HG02840 (cell line): ENCODE results near the gene SUPT16H.
A peak's percentile ranks its signal among the peaks of the same experiment; 100 is the strongest.
"Not testable (repeated sequence)": the region's sequence is repeated elsewhere in the genome, so short reads cannot be mapped to it uniquely, and the experiment has no call there.

Experiments
- ATAC-seq: cut with Tn5 transposase; IDR thresholded peaks from one replicate; pipeline ENCODE4 v1.9.1; 2021; ENCODE audit warnings: mild to moderate bottlenecking, moderate library complexity, moderate number of reproducible peaks; ENCODE audit not compliant: unreplicated experiment, low FRiP score

Gene SUPT16H

DNA sequence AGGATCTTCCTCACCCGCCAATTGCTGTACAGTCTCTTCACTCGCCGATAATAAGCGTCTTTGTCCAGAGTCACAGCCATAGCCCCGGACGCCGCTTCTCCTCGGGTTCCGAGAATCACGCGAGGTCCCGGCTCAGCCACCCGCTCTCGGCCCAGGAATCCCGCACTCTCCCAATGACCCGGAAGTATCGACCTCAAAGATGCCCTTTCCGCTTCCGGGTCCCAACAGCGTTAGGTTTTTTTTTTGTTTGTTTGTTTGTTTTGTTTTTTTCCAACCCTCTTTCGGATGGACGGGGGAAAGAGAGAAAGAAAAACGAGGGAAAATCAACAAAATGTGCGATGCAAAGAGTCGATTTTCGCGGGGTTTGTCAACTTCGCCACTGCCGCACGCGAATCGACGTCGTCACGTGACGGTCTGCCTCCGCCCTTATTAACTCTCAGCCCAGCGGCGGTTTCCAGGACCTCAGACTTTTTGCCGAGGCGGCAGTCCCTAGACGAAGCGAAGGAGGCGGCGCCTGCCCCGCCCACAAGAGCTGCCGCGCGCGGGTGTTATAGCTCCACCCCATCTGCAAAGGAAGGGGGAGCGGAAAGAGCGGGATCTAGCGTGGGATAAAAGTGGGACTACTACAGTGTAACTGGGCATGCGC is at the start of gene SUPT16H:
Gene SUPT16H (minus strand): TSS at position 172 of the 646 bp plus-strand sequence. CDS start 92 bp downstream, at position 80.
- ATAC-seq, result peak; percentile 90

- no peak for ATAC-seq
Measured at GRCh38 chr14:21431126-21431525, 47.3 kb upstream of the SUPT16H start.

DNA sequence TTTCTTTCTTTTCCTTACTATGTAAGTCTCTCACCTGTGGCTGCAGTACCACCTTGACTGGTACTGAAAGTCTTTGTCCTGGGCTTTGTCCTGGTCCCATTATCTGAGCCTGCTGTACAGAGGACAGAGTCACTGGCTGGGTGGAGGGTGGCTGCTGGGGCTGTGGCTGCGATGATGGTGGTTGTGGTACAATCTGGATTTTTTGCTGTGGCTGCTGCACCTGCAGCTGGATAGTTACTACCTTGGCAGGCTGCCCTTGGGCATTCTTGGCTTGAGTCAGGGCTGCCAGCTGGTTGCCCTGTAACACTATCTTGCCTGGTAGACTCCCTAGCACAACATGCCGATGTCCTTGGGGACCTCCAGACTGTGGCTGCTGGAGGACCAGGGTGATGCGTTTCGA is 45.1 kb upstream of the SUPT16H start:
- ATAC-seq, result no peak

DNA sequence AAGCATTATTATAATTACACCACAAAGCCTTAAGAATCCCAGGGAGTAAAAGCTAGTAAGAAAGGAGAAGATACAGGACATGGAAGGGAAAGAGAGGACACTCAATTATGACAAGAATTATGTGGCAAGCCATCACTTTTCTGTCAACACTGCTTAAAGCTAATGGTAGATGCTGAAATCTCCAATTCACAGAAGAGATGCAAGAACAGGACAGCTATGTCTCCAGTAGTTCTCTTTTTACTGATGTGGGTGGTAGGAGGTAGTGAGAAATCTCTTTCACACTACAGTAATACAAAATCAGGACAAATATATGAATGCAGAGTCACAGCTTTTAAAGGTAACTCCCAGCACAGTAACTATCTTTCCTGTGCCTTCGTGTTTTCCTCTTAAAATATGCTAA is 42.9 kb upstream of the SUPT16H start:
- no peak for ATAC-seq

DNA sequence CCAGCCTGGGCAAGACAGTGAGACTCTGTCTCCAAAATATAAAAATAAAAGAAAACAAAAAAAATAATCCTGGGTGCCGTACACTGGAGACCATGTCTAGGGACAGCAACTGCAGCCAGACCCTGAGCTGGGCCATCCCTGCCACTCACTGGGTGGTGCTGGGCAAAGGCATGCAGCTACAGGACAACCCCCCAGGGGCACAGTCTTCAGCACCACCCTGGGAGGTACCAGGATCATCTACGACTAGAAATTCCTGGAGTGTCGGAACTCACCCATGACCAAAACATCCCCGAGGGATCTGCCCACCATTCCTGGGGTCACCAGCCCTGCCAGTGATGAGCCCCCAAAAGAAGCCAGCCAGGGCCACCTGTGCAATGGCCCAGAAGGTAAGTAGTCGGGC is 35.7 kb upstream of the SUPT16H start:
- no peak for ATAC-seq

DNA sequence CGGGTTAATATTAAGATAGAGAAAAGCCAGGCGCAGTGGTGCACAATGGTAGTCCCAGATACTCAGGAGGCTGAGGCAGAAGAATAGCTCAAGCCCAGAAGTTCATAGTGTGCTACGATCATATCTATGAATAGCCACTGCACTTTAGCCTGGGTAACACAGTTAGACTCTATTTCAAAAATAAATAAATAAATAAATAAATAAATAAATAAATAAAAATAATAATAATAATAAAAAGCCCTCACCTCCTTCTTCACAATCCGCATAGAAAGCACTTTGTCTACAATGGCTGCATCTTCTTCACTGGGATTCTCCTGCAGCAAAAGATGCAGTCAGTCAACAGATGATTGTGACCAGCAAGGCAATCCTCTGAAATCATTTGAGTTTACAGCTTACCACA is 31.5 kb upstream of the SUPT16H start:
- ATAC-seq, result no peak

- ATAC-seq, result no peak
Measured at GRCh38 chr14:21414137-21414631, 30.4 kb upstream of the SUPT16H start.

GRCh38 chr14:21408147-21408546 is 24.3 kb upstream of the SUPT16H start:
- ATAC-seq, result no peak

DNA sequence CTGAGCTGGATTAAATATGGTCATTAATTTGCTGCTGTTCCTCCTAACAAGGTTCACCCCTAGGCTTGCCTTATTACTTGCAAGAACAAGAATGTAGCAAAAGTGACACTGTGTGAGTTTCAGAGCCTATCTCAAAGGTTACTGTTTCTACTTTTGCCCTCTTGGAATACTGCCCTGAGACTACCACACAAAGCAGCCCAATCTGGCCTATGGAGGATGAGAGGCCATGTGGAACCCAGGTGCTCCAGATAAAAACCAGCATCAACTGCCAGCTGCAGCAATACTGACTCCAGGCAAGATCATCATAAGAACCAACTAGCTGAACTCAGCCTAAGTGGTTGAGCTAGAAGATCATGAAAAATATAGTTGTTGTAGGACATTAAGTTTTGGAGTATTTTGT is 22.4 kb upstream of the SUPT16H start:
- ATAC-seq, result no peak

- ATAC-seq, result no peak
Measured at GRCh38 chr14:21405097-21405496, 21.3 kb upstream of the SUPT16H start.

GRCh38 chr14:21399311-21399870 is 15.6 kb upstream of the SUPT16H start:
- no peak for ATAC-seq

GRCh38 chr14:21398901-21399300 is 15.1 kb upstream of the SUPT16H start:
- no peak for ATAC-seq

DNA sequence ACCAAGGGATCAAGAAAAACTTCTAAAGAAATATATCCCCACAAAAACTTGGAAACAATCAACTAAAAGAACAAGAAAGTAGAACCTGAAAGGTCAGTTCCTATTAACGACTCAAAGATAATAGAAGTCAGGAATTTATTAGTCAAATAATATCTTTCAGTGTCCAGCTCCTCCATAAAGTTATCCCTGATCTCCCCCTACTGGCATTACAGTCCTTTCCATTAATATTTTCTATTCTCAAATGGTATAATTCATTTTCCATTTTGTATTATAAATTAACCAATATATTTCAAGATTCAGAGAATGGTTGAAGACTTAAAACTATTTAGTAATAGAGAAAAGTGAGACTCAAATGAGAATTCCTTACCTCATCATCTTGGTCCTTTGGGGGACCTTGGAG is 11.6 kb upstream of the SUPT16H start:
- ATAC-seq, result no peak

DNA sequence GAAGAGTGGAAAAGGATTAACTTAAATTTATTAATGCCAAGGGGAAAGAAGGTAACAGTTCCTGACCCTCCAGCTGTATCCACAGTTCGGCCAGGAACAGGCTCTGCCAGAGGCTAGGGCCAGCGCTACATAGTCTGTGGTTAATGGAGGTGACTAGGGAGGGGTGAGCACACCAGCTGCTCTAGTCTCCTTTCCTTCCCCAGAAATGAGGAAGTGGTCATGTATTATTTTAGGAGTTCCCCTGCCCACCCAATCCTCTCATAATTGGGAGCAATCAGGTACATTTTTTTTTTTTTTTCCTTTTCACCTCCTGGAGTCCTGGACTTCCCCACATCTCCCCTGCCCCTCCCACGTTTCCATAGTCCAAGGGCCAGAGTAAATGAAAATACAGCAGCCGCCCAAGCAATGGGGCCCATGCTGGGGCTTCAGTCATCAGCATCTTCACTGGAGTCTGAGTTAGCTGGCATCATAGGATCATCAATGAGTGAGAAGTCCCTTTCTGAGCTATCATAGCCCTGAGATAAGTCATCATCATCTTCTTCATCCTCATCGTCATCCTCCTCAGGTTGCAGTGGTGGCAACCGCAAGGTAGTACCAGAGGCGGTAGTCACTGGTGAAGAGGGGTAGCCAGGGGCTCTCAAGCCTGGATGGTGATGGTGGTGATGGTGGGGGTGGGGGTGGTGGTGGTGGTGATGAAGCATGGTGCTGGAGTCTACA is 1.5 kb upstream of the SUPT16H start:
- ATAC-seq, result no peak

GRCh38 chr14:21384494-21384851 is 654 bp upstream of the SUPT16H start:
- peak; percentile 5 for ATAC-seq

DNA sequence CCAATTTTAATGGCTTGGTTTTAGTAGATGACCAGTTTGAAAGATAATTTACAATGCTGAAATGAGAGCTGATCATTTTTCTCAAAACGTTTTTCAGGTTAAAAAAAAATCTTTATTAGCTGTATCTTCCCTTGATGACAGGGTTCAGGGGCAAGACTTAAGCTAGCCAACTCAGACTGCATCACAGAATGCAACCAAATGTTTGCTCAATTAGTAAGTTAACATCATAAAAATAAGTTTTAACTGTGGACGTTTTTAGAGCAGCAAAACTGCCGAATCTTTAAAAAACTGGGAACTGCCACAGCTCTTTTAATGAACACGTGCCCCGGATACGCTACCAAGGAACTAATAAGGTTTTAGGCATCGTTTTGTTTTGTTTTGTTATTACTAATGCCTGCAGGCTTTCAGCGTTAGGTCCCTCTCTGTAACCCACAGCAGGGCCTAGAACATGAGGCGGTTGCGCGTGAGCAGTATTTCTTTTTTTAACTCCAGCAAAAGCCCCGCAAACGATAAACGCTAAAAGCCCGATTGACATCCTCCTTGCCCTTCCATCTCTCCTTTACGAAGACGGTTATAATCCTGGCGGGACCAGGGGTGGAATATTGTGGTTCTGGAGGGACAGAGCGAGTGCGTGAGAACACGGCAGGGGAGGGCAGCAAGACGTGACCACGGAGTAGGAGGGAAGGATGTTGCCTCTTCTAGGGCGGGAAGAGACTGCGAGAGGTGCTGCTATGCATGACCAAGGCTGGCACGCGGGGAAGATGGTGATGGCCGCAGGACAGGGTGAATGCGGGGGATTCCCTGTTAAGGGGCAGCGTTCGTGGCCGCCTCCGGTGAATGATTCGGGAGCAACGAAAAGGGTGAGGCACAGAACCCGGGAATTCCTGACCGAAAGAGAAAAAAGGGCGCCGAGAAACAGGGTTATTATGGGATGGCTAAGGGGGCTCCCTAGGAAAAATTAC is 652 bp downstream of the SUPT16H start:
- no peak for ATAC-seq

DNA sequence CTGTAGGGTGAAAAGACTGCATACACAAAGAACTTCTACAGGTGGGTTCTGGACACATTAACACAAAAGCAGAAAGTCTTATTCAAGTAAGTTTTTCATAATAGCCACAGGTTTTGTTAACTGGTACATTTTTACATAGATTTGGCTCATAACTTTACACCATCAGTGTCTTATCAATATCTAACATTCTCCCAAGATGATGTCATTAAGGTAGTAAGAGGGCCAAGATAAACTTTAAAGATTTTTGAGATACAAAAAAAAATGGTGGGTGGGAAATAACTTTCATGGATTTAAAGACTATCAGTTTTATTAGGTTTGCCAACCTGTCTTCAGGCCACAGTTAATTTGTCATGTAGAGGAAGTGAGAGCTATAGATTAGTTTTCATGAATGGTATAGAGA is 1.7 kb downstream of the SUPT16H start:
- no peak for ATAC-seq

DNA sequence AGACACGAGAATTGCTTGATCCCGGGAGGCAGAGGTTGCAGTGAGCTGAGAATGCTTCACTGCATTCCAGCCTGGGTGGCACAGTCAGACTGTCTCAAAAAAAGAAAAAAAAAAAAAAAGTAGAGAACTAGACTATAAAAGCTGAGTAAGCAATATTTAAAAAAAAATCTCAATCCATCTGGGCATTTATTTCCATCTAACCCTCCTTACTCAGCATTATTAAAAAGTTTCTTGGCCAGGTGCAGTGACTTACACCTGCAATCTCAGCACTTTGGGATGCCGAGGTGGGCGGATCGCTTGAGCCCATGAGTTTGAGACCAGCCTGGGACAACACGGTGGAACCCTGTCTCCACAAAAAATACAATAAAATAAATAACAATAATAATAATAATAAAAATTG is 4.5 kb downstream of the SUPT16H start:
- no peak for ATAC-seq

GRCh38 chr14:21373980-21374379 is 9.8 kb downstream of the SUPT16H start:
- ATAC-seq, result no peak

- ATAC-seq, result not testable (repeated sequence)
Measured at GRCh38 chr14:21372814-21373213, 11.0 kb downstream of the SUPT16H start.
